Activated CD8-positive, alpha-beta T cell treated with anti-CD3 and anti-CD28 coated beads, Interleukin-2, amount 10 ng/mL, durations not matched to agents 7 days and 5 days (primary cell): Measurements from ENCODE around the gene SFXN1. TPM values are rescaled to one million over a fixed set of nuclear protein-coding genes. Genes with fewer than 3 reads are reported as not detected.

Source experiments
- ATAC-seq: fragments of 150-1000 bp; cut with Tn5 transposase; one replicate; pipeline ENCODE4 v1.10.0; 2021; ENCODE audit warnings: moderate library complexity
- CTCF ChIA-PET: fragments of 350-600 bp; sonication (Branson Sonifier 250); formaldehyde crosslinking; loops from one replicate; lab custom pipeline; 2021; ENCODE audit warnings: antibody characterized with exemption; lab: Charles Lee
- POLR2A ChIA-PET: fragments of 350-600 bp; sonication (Branson Sonifier 250); formaldehyde crosslinking; loops from one replicate; lab custom pipeline; 2021; ENCODE audit warnings: antibody characterized with exemption; lab: Charles Lee
- DNase-seq: peaks from one replicate; pipeline ENCODE4 v3.0.0-alpha.2; 2020
- H3K27ac Mint-ChIP-seq: one replicate; pipeline ENCODE4 v1.8.0; 2021; ENCODE audit warnings: mild to moderate bottlenecking, mixed read lengths
- H3K27me3 Mint-ChIP-seq: one replicate; pipeline ENCODE4 v1.8.0; 2021; ENCODE audit warnings: low read depth, mixed read lengths
- H3K36me3 Mint-ChIP-seq: one replicate; pipeline ENCODE4 v1.8.0; 2021; ENCODE audit warnings: low read depth, mixed read lengths
- H3K4me1 Mint-ChIP-seq: one replicate; pipeline ENCODE4 v1.8.0; 2021; ENCODE audit warnings: low read depth, mixed read lengths
- H3K4me3 Mint-ChIP-seq: one replicate; pipeline ENCODE4 v1.8.0; 2021; ENCODE audit warnings: mild to moderate bottlenecking, mixed read lengths
- H3K9me3 Mint-ChIP-seq: one replicate; pipeline ENCODE4 v1.8.0; 2022; ENCODE audit warnings: mixed read lengths; ENCODE audit not compliant: insufficient read depth
- total RNA-seq, 2 experiments: library from RNA; stranded (reverse); gene quantifications; one replicate each; pipeline ENCODE4 v1.2.3, GENCODE V29; 2021

The SFXN1 gene
- total RNA-seq, 2 experiments from 2014 or later = 261 to 271 TPM

DNA sequence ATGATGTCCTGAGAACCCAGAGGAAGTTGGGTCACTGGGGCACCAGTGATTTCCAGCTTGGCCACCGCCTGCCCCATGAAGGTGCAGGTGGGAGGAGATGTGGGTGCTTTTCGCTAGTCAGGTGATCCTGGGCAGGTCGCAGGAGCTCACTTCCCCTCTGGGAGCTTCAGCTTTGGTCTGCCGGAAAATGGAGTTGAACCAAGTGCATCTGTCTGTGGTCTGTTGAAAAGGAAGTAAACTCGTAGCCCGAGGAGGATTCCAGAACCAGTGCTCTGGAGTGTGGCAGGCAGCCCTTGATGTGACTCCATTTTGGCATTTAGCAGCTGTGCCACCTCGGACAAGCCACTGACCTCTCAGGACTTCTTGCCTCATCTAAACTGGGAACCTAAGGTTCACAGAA lies 97.7 kb downstream of the SFXN1 start:
- Mint-ChIP-seq H3K36me3 (no peaks in the 10 kb centered on the region), H3K27ac (no peak overlapping the region), H3K9me3 (no peaks in the 10 kb centered on the region), H3K4me3 (no peak overlapping the region), H3K27me3 (peaks cover 22% of the 10 kb centered on the region), H3K4me1 (peaks cover 3% of the 10 kb centered on the region)
- DNase-seq (no peak), ATAC-seq (no peak)
- POLR2A ChIA-PET = no interaction called here
- CTCF ChIA-PET = no interaction called here

DNA sequence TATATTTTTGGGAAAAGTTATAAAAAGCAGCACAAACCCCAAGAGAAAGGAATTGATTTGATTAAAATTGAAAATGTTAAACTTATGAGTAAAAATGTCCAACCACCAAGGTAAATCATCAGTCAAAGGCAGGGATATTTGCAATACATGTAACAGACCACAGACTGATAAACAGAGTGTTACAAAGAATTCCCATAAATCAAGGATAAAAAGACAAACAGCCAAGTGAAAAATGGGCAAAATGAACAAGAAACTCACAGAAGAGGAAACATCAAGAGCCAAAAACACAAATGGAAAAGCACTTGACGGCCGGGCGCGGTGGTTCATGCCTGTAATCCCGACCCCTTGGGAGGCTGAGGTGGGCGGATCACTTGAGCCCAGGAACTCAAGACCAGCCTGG lies 98.2 kb downstream of the SFXN1 start:
- no peak for ATAC-seq
- POLR2A ChIA-PET = no interaction called here
- H3K4me1 Mint-ChIP-seq = peaks cover 3% of the 10 kb centered on the region
- H3K9me3 Mint-ChIP-seq = no peaks in the 10 kb centered on the region
- peaks cover 22% of the 10 kb centered on the region for H3K27me3 Mint-ChIP-seq
- CTCF ChIA-PET = no interaction called here
- no peak overlapping the region for H3K4me3 Mint-ChIP-seq
- no peak overlapping the region for H3K27ac Mint-ChIP-seq
- no peak for DNase-seq
- no peaks in the 10 kb centered on the region for H3K36me3 Mint-ChIP-seq

Other genes with a start within 250 kb of the SFXN1 start
- gene DRD1, start 34.4 kb upstream of the SFXN1 start, total RNA-seq = not detected
- 10 to 100 TPM; 26.9 to 27.5 TPM for gene HRH2, start 179.5 kb downstream of the SFXN1 start, total RNA-seq